Measurements from ENCODE around the gene CEP85. TPM values are rescaled to one million over a fixed set of nuclear protein-coding genes. Genes with fewer than 3 reads are reported as not detected.
"Not testable (repeated sequence)": the region's sequence is repeated elsewhere in the genome, so short reads cannot be mapped to it uniquely, and the experiment has no call there.

The CEP85 gene
- total and polyA plus RNA-seq, 8 donors: 2.7 to 6.6 (median 3.7) TPM

DNA sequence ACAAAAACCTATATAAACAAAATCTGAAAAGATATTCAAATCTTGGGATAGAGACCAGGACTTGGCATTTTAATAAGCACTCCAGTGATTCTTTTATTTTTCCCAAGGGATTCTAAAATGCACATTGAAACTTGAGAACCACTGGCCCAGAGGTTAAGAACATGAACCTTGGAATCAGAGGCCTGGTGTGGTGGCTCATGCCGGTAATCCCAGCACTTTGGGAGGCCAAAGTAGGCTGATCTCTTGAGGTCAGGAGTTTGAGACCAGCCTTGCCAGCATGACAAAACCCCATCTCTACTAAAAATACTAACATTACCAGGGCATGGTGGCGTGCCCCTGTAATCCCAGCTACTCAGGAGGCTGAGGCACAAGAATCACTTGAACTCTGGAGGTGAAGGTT lies 12.9 kb upstream of the CEP85 start:
- Histone ChIP-seq H3K27me3 (no peaks in the 10 kb centered on the region), H3K27ac (no peak overlapping the region), H3K4me1 (peaks cover 0 to 4% (median 0%) of the 10 kb centered on the region in 3 donors), H3K36me3 (no peaks in the 10 kb centered on the region), H3K4me3 (no peak overlapping the region), H3K9me3 (no peaks in the 10 kb centered on the region)
- FAIRE-seq (no peak), ATAC-seq (no peak), DNase-seq (no peak)
- intact Hi-C loops (cut with DNase I): no loop called here
- TF ChIP-seq, protein P1, sequence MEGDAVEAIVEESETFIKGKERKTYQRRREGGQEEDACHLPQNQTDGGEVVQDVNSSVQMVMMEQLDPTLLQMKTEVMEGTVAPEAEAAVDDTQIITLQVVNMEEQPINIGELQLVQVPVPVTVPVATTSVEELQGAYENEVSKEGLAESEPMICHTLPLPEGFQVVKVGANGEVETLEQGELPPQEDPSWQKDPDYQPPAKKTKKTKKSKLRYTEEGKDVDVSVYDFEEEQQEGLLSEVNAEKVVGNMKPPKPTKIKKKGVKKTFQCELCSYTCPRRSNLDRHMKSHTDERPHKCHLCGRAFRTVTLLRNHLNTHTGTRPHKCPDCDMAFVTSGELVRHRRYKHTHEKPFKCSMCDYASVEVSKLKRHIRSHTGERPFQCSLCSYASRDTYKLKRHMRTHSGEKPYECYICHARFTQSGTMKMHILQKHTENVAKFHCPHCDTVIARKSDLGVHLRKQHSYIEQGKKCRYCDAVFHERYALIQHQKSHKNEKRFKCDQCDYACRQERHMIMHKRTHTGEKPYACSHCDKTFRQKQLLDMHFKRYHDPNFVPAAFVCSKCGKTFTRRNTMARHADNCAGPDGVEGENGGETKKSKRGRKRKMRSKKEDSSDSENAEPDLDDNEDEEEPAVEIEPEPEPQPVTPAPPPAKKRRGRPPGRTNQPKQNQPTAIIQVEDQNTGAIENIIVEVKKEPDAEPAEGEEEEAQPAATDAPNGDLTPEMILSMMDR (IDR thresholded peaks at IDR 0.05): no peak
- 90 to 97% methylated on average over 2 of the region's 2 CpGs for WGBS, 2 donors

DNA sequence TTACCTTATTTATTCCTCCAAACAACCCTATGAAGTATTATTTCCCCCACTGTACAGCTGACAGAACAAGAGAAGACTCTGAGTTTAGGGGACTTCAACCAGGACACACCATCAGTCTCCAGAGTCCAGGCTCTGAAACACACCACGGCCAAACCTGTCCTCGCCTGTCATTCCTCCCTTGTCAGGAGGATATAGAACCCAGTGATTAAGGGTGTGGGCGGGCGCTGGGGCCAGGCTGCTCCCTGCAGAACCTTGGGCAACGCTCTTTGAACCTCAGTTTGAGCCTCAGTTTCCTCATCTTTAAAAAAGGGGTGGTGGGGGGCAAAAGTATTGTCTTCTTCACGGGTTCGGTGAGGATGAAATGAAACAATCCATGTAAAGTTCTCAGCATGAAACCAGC lies 9.4 kb upstream of the CEP85 start:
- no peaks in the 10 kb centered on the region for H3K9me3 ChIP-seq
- no peaks in the 10 kb centered on the region for H3K36me3 ChIP-seq
- 66 to 71% methylated on average over 7 of the region's 7 CpGs for WGBS, 2 donors
- TF ChIP-seq, protein P1 (IDR thresholded peaks at IDR 0.05): no peak
- FAIRE-seq (no peak), DNase-seq (no peak), ATAC-seq (no peak)
- H3K27ac ChIP-seq: peak overlapping the region in 3 of 4 donors; percentile 42 to 62 (median 44)
- no peaks in the 10 kb centered on the region for H3K27me3 ChIP-seq
- H3K4me1 ChIP-seq: peaks cover 0 to 4% (median 0%) of the 10 kb centered on the region in 3 donors
- H3K4me3 ChIP-seq: peak overlapping the region in 2 of 4 donors; percentile 49 to 60
- intact Hi-C loops (cut with DNase I): no loop called here

DNA sequence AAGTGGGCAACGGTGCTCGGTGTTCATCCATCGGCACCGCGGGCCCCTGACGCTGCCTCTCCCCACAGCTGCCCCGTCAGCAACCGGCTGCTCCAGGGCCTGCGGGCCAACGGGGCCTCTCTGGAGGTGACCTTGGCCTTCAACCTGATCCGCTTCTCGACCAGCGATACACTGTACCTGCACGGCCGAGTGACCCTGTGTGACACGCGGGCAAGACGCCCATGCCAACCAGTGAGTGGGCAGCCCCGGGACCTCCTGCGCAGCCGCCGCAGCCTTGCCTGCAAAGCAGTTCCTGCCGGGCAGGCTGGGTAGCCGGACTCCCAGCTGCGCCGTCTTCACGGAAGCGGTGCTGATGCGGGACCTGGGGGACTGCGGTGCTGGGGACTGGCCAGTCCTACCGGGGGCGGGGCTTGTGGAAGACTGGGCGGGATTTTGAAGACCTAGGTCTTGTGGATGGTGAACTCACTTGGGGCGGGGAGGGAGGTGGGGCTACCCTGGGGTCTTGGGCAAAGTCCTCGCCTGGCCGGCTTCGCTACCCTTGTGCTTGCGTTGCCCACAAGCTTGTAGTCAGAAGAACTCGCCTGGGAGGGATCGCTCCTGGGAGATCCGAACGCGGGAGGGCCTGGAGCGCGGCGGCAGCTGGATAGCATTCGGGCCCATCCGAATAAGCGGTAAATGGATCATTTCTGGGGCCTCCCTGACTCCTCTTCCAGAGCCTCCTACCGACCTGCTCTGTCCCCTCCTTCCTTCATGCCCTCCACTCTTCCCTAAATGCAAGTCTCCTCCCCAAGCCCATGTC lies 8.8 kb upstream of the CEP85 start:
- 3 to 4% methylated on average over 50 of the region's 50 CpGs for WGBS, 2 donors
- Histone ChIP-seq H3K27me3 (no peaks in the 10 kb centered on the region), H3K4me1 (peaks cover 0 to 4% (median 0%) of the 10 kb centered on the region in 3 donors), H3K9me3 (no peaks in the 10 kb centered on the region), H3K27ac (peak overlapping the region in 3 of 4 donors; percentile 42 to 62 (median 44)), H3K4me3 (peak overlapping the region; percentile 14 to 60 (median 40)), H3K36me3 (no peaks in the 10 kb centered on the region)
- TF ChIP-seq, protein P1 (IDR thresholded peaks at IDR 0.05): no peak
- intact Hi-C loops (cut with DNase I): no loop called here
- DNase-seq (peak; percentile 84 to 93 (median 90)), FAIRE-seq (no peak), ATAC-seq (peak; percentile 92 to 97 (median 96))

DNA sequence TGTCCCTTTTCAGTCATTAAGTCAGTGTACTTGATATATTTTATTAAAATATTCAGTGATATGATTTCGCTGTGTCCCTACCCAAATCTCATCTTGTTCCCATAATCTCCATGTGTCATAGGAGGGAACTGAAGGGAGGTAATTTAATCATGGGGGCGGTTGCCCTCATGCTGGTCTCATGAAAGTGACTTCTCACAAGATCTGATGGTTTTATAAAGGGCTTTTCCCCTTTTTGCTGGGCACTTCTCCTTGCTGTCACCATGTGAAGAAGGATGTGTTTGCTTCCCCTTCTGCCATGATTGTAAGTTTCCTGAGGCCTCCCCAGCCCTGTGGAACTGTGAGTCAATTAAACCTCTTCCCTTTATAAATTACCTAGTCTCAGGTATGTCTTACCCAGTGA lies 3.3 kb upstream of the CEP85 start:
- WGBS, 2 donors: 89 to 92% methylated on average over 2 of the region's 2 CpGs
- intact Hi-C loops (cut with DNase I): loop anchor here in 1 of 3 donors (10.0 kb wide), 1 partner anchor 56 kb away; the partner anchor contains the start of genes CNKSR1 and ZNF593OS
- not testable (repeated sequence) for FAIRE-seq

DNA sequence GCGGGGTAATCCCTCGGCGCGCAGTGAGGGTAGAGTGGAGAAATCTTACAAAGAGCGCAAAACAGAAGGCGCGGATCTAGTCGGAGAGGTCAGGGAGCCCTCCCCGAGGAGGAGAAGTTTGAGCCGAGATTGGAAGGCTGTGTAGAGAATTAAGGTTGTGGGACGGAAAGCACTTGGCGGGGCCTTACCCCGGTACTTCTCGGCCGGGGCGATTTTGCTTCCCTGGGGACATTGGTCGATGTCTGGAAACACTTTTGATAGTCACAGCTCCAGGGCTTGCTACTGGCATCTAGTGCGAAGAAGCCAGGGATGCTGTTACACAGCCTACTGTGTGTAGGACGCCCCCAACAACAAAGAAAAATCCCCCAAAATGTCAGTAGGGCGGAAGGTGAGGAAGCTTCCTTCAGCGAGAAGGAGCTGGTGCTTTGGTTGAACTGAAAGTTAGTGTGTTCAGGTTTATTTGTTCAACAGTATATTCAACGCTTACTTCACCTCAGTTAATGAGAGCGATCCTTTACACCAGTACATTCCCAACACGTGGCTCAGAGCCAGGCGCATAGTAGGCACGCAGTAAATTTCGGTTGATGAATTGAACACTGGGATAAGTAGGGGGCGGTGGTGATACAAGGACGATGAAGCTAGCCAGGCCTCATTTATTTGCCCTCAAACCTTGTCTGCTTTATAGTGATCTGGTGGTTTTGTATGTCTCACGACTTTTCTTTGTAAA lies 807 bp downstream of the CEP85 start:
- Histone ChIP-seq H3K27ac (peak overlapping the region; percentile 75 to 88 (median 81)), H3K36me3 (no peaks in the 10 kb centered on the region), H3K27me3 (no peaks in the 10 kb centered on the region), H3K9me3 (no peaks in the 10 kb centered on the region), H3K4me1 (peaks cover 0 to 7% (median 0%) of the 10 kb centered on the region in 3 donors), H3K4me3 (peak overlapping the region; percentile 50 to 82 (median 62))
- FAIRE-seq (no peak), ATAC-seq (peak in 2 of 4 donors; percentile 2), DNase-seq (peak in 1 of 6 donors; percentile 20)
- intact Hi-C loops (cut with DNase I): loop anchor here in 1 of 3 donors (10.0 kb wide), 1 partner anchor 60 kb away; the partner anchor contains the start of genes CNKSR1 and ZNF593OS
- 1% methylated on average over 30 of the region's 30 CpGs for WGBS, 2 donors
- TF ChIP-seq, protein P1 (IDR thresholded peaks at IDR 0.05): no peak

More for the DNA sequence above, 3.3 kb upstream of the CEP85 start:
- not testable (repeated sequence) for H3K9me3 ChIP-seq, DNase-seq, H3K4me3 ChIP-seq, H3K27ac ChIP-seq, ATAC-seq, H3K36me3 ChIP-seq, H3K27me3 ChIP-seq
- H3K4me1 ChIP-seq: peaks cover 0 to 11% (median 0%) of the 10 kb centered on the region in 3 donors
